Measurements from ENCODE around the gene SAMMSON.

DNA sequence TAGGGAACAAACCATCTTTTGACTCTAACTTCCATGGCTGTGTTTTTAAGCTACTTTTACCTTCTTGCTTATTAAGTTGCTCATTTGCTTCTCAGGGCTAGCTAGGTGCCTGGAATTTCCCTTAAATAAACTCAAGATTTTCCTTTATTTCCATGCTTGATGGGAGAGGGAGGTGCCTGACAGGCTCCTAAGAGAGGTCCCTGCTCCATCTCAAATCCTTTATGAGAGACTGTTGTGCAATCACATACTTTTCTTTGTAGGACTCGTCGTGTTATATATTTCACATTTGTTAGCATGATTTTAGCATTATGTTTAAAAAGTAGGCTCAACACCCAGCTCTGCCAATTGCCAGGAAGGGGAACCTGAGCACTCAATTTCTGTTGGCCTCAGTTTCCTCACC, 95.7 kb downstream of the SAMMSON start:
- TF ChIP-seq, protein P1, sequence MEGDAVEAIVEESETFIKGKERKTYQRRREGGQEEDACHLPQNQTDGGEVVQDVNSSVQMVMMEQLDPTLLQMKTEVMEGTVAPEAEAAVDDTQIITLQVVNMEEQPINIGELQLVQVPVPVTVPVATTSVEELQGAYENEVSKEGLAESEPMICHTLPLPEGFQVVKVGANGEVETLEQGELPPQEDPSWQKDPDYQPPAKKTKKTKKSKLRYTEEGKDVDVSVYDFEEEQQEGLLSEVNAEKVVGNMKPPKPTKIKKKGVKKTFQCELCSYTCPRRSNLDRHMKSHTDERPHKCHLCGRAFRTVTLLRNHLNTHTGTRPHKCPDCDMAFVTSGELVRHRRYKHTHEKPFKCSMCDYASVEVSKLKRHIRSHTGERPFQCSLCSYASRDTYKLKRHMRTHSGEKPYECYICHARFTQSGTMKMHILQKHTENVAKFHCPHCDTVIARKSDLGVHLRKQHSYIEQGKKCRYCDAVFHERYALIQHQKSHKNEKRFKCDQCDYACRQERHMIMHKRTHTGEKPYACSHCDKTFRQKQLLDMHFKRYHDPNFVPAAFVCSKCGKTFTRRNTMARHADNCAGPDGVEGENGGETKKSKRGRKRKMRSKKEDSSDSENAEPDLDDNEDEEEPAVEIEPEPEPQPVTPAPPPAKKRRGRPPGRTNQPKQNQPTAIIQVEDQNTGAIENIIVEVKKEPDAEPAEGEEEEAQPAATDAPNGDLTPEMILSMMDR (conservative IDR thresholded peaks at IDR 0.05): no peak
- no peak for TF ChIP-seq EZH2 (IDR thresholded peaks at IDR 0.05; ENCODE audit: low read depth)

All from PC-9 (cell line).